Prostate gland (tissue), 2 donors: ENCODE measurements around the gene SLC29A2. TPM values are rescaled to one million over a fixed set of nuclear protein-coding genes. Genes with fewer than 3 reads are reported as not detected.

ENCODE experiments used
- DNase-seq: peaks from one replicate; pipeline ENCODE4 v3.0.0-alpha.2; 2019; ENCODE audit warnings: low spot score
- H3K27ac ChIP-seq, 2 donors: fragments of 200-600 bp; sonication (generic); 2 replicates each; pipeline ENCODE4 v1.5.1; 2017 to 2019
- H3K27me3 ChIP-seq: fragments of 200-600 bp; sonication (generic); replicated peaks from 2 replicates; pipeline ENCODE4 v1.5.1; 2019; ENCODE audit not compliant: insufficient read depth
- H3K36me3 ChIP-seq, 2 donors: fragments of 200-600 bp; sonication (generic); 1 replicate in 1 of 2; 2 replicates in 1 of 2; pipeline versions ENCODE4 v1.5.1 to v1.8.1; 2017 to 2019
- H3K4me1 ChIP-seq: fragments of 200-600 bp; sonication (generic); replicated peaks from 2 replicates; pipeline ENCODE4 v1.5.1; 2019
- H3K4me3 ChIP-seq, 2 donors: fragments of 200-600 bp; sonication (generic); 2 replicates each; pipeline ENCODE4 v1.5.1; 2017 to 2019
- H3K9me3 ChIP-seq: fragments of 200-600 bp; sonication (generic); 2 replicates; pipeline ENCODE4 v1.5.1; 2017
- POLR2A ChIP-seq: fragments of 450-650 bp; IDR thresholded peaks from one replicate; pipeline ENCODE4 v1.6.1; 2016; ENCODE audit warnings: antibody characterized with exemption, mild to moderate bottlenecking
- POLR2AphosphoS5 ChIP-seq: sonication (generic); formaldehyde crosslinking; IDR thresholded peaks from one replicate; pipeline ENCODE4 v1.6.1; 2017; ENCODE audit warnings: antibody characterized with exemption
- WGBS: methylation state at CpG from one replicate; pipeline ENCODE4 v1.1.5; 2018; 5-methylcytosine and 5-hydroxymethylcytosine counted together
- intact Hi-C: fragments of 100-400 bp; cut with DNase I; formaldehyde crosslinking; loops from one replicate; pipeline ENCODE4 v1.14.2; 2022
- total RNA-seq, 2 donors: library from RNA; depleted of rRNA; stranded (reverse); fragments of >200 nt; gene quantifications; one replicate each; pipeline ENCODE4 v1.1.0, GENCODE V29; 2016
- TF ChIP-seq, protein P1 (sequence below), 4 experiments: fragments of 200-600 bp in 2 of 4; fragments of 450-650 bp in 2 of 4; sonication (generic) in 2 of 4; IDR thresholded peaks; 1 replicate in 3 of 4; 2 replicates in 1 of 4; pipeline ENCODE4 v1.5.1; 2016 to 2019; ENCODE audit warnings: antibody characterized with exemption in 4 of 4, mild to moderate bottlenecking in 2 of 4, moderate library complexity in 2 of 4

The SLC29A2 gene
- total RNA-seq, 2 donors from 2014 or later: 10.1 to 12.5 TPM

DNA sequence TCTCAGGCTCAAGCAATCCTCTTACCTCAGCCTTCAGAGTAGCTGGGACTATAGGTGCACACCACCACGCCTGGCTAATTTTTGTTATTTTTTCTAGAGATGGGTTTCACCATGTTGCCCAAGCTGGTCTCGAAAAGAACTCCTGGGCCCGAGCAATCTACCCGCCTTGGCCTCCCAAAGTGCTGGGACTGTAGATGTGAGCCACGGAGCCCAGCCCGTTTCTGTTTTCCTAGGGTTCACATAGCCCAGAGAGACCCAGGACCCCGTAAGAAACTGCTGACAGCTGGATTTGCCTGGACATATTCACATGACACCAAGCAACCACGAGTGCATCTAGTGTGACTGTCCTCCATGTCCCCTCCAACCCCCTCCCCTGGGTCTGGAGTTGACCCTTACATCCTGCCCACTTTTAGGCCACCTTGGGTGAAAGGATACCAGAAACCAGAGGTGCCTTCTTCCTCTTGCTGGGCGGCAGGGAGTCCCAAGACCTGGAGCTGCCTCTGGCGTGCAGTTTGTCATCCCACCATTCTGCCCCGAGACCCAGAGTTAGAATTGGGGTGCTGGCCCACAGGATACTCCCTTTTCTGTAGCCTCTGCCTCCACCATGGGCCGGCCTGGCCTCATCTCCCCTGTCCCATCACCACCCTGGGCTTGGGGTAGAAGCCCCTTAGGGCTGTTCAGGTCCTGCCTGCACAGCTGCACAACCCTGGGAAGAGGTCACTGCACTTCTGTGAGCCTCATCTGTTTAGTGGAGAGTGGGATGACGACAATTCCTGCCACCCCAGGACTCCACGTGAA, 31.7 kb downstream of the SLC29A2 start:
- intact Hi-C loops: no loop called here
- WGBS: 80% methylated on average over 14 of the region's 14 CpGs
- no peaks in the 10 kb centered on the region for H3K9me3 ChIP-seq
- peaks cover 13 to 24% of the 10 kb centered on the region in 2 donors for H3K36me3 ChIP-seq
- H3K4me3 ChIP-seq: no peak overlapping the region
- H3K4me1 ChIP-seq: peaks cover 12% of the 10 kb centered on the region
- DNase-seq: no peak
- TF ChIP-seq, protein P1, sequence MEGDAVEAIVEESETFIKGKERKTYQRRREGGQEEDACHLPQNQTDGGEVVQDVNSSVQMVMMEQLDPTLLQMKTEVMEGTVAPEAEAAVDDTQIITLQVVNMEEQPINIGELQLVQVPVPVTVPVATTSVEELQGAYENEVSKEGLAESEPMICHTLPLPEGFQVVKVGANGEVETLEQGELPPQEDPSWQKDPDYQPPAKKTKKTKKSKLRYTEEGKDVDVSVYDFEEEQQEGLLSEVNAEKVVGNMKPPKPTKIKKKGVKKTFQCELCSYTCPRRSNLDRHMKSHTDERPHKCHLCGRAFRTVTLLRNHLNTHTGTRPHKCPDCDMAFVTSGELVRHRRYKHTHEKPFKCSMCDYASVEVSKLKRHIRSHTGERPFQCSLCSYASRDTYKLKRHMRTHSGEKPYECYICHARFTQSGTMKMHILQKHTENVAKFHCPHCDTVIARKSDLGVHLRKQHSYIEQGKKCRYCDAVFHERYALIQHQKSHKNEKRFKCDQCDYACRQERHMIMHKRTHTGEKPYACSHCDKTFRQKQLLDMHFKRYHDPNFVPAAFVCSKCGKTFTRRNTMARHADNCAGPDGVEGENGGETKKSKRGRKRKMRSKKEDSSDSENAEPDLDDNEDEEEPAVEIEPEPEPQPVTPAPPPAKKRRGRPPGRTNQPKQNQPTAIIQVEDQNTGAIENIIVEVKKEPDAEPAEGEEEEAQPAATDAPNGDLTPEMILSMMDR (IDR thresholded peaks at IDR 0.05): no peak
- TF ChIP-seq POLR2AphosphoS5: no peak
- no peak for TF ChIP-seq POLR2A
- H3K27me3 ChIP-seq: no peaks in the 10 kb centered on the region
- no peak overlapping the region for H3K27ac ChIP-seq

DNA sequence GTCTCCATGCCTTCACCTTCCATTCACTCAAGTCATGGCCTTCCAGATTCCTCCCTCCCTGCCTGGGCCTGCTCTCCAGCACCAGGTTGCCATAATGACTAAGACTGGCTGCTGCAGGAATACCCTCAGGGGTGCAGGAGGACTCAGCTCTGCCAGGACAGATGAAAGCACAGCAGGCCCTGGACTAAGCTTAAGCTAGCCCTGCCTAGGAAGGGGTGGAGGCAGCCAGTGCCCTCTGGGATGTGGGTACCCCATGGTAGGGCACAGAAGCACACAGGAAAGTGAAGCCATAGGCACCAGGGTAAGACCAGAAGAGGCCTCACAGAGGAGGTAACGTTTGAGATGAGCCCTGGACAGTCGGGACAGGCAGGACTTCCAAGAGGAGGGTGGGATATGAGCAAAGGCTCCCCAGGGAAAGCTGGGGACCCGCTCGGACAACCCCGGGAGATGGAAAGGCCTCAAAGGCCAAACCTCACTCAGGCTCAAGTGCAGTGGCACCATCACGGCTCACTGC, 32.3 kb downstream of the SLC29A2 start:
- intact Hi-C loops: no loop called here
- Histone ChIP-seq H3K27me3 (no peaks in the 10 kb centered on the region), H3K9me3 (no peaks in the 10 kb centered on the region), H3K27ac (no peak overlapping the region), H3K4me3 (no peak overlapping the region), H3K4me1 (peaks cover 12% of the 10 kb centered on the region), H3K36me3 (peaks cover 13 to 24% of the 10 kb centered on the region in 2 donors)
- WGBS: 84% methylated on average over 6 of the region's 6 CpGs
- no peak for TF ChIP-seq POLR2AphosphoS5
- no peak for TF ChIP-seq POLR2A
- TF ChIP-seq, protein P1 (IDR thresholded peaks at IDR 0.05): no peak
- DNase-seq: no peak

DNA sequence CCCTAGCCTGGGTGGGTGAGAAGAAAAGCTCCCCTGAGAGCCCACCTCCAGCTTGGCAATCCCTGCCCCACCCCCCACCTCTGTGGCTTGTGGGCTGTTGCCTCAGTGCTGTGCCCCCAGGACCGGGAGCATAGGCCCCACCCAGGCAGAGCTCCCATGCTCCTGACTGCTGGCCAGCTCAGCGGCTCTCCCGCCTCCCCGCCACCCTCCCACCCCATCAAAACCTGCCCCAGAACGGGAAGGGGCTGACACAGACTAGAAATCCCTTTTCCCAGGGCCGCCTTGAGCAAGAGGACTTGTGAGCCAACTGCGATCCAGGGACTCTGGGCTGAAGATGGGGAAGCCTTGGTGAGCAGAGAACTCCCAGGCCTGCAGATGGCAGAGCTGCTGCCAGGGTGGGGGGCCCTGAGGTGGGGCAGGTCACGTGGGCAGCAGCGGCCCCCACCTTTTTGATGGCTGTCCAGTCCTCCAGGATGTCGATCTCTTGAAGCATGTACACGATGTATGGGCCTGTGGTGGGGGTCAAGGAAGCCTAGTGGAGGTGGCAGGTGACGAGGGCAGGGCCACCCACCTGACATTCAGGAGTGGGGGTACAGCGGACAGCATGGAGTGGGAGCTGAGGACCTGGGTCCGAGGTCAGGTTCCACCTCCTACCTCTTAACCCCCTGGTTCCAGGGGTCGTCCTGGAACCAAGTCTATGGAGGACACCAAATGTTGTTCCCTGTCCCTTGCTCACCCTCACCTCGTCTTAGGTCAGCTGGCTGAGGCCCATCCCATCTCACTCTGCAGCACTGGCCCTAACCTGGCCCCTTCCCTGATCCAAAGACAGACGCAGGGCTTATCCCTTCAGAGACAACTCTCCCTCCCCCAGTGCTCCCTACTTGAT, 33.0 kb downstream of the SLC29A2 start:
- no peak for DNase-seq
- Histone ChIP-seq H3K9me3 (no peaks in the 10 kb centered on the region), H3K27me3 (no peaks in the 10 kb centered on the region), H3K4me3 (no peak overlapping the region), H3K4me1 (peaks cover 9% of the 10 kb centered on the region), H3K36me3 (peaks cover 13 to 24% of the 10 kb centered on the region in 2 donors), H3K27ac (no peak overlapping the region)
- WGBS: 80% methylated on average over 17 of the region's 17 CpGs
- intact Hi-C loops: no loop called here
- no peak for TF ChIP-seq POLR2A
- TF ChIP-seq POLR2AphosphoS5: no peak
- TF ChIP-seq, protein P1 (IDR thresholded peaks at IDR 0.05): no peak

DNA sequence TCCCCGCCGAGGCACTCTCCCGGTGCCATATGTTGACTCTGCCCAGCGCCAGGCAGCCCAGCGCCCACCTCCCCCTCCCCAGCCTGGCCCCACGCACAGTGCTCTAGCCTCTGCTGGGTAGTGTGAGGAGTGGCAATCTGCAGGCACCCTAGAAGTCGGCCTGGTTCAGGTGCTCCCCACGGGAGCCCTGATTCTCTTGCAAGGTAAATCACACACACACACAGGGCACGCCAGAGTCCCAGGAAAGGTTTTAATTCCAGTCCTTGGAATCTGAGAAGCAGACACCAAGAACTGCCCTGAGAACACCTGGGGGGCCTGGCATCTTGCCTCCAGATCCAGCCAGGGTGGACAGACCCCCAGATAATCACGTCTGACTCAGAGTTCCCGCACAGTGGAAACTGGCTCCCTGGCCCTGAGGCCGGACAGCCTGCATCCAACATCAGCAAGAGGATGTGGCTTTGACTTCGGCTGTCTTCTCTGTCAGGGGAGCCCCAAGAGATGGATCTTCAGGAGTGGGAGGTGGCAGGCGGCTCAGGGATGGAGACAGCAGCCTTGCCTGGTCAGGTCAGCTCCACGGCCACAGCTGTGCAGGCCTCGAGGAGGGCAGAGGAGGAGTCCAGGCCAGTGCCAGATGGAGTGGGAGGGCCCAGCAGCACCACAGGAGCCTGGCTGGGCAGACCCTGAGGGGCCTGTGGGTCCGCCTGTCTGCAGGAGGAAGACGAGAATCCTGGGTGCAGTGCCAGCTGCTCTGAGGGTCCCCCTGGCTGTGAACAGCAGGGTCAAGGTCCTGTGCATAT, 34.3 kb downstream of the SLC29A2 start:
- TF ChIP-seq POLR2AphosphoS5 (no peak), POLR2A (no peak)
- TF ChIP-seq, protein P1 (IDR thresholded peaks at IDR 0.05): no peak
- no peak for DNase-seq
- Histone ChIP-seq H3K27ac (peak overlapping the region; percentile 61 to 75), H3K27me3 (no peaks in the 10 kb centered on the region), H3K4me3 (no peak overlapping the region), H3K9me3 (no peaks in the 10 kb centered on the region), H3K36me3 (peaks cover 13 to 24% of the 10 kb centered on the region in 2 donors), H3K4me1 (peaks cover 9% of the 10 kb centered on the region)
- intact Hi-C loops: no loop called here
- 39% methylated on average over 17 of the region's 18 CpGs for WGBS
